Choroid plexus epithelial cell (primary cell): Measurements from ENCODE around the gene RASGRF1.

Source experiments
- DNase-seq: peaks from one replicate; pipeline ENCODE4 v3.0.0-alpha.2; 2010; ENCODE audit warnings: low read depth
- H3K4me3 ChIP-seq: 2 replicates; pipeline ENCODE4 v1.5.1; 2011; ENCODE audit warnings: low read depth, mild to moderate bottlenecking, control low read depth, low read length, moderate library complexity
- TF ChIP-seq, protein P1 (sequence below): conservative IDR thresholded peaks from 2 replicates; pipeline ENCODE4 v1.5.1; 2011; ENCODE audit warnings: low read depth, mild to moderate bottlenecking, control low read depth, inconsistent platforms, low read length, moderate library complexity

Gene RASGRF1

DNA sequence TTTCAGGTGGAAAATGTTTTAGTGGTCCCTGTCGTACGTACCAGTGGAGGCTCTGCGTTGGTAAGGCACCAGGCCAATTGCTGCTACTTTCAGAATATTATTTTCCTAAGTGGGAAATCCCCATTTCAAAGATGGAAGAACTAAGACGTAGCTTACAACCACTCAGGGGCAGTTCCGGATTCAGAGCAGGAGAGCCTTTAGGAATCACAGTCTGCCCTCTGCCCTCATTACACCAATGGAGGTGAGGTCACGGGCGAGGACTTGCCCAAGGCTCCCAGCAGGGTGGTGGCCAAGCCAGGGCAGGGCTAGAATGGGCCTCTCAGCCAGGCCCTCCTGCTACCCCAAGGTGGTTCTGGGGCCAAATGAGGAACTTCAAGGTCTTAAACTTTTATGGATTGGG lies 72.6 kb downstream of the RASGRF1 start:
- TF ChIP-seq, protein P1, sequence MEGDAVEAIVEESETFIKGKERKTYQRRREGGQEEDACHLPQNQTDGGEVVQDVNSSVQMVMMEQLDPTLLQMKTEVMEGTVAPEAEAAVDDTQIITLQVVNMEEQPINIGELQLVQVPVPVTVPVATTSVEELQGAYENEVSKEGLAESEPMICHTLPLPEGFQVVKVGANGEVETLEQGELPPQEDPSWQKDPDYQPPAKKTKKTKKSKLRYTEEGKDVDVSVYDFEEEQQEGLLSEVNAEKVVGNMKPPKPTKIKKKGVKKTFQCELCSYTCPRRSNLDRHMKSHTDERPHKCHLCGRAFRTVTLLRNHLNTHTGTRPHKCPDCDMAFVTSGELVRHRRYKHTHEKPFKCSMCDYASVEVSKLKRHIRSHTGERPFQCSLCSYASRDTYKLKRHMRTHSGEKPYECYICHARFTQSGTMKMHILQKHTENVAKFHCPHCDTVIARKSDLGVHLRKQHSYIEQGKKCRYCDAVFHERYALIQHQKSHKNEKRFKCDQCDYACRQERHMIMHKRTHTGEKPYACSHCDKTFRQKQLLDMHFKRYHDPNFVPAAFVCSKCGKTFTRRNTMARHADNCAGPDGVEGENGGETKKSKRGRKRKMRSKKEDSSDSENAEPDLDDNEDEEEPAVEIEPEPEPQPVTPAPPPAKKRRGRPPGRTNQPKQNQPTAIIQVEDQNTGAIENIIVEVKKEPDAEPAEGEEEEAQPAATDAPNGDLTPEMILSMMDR = no peak
- H3K4me3 ChIP-seq = no peak overlapping the region
- DNase-seq = no peak

GRCh38 chr15:79016527-79017170 lies 73.9 kb downstream of the RASGRF1 start:
- H3K4me3 ChIP-seq = no peak overlapping the region
- no peak for DNase-seq
- TF ChIP-seq, protein P1 = no peak

GRCh38 chr15:79015416-79015815 lies 75.2 kb downstream of the RASGRF1 start:
- H3K4me3 ChIP-seq = no peak overlapping the region
- TF ChIP-seq, protein P1 = no peak
- no peak for DNase-seq

- no peak overlapping the region for H3K4me3 ChIP-seq
- no peak for DNase-seq
- TF ChIP-seq, protein P1 = no peak
These were observed 80.3 kb downstream of the RASGRF1 start for GRCh38 chr15:79010278-79010677.

DNA sequence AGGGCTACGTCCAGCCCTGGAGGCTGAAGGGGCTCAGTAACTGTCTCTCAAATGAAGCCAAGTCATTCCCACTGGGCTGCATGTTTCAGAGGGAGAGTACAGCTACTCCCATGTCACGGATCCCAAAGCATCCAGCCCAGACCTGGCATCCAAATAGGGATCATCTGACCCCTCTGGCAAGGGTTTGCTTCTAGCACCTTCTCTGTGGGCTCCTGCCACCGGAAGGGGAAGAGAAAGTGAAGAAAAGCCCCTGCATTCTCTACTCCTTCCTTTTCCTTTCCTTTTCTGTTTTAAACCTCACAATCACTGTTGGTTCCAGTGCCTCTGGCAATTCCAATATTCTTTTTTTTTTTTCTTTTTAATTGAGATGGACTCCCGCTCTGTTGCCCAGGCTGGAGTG lies 81.2 kb downstream of the RASGRF1 start:
- TF ChIP-seq, protein P1 = no peak
- no peak overlapping the region for H3K4me3 ChIP-seq
- no peak for DNase-seq

DNA sequence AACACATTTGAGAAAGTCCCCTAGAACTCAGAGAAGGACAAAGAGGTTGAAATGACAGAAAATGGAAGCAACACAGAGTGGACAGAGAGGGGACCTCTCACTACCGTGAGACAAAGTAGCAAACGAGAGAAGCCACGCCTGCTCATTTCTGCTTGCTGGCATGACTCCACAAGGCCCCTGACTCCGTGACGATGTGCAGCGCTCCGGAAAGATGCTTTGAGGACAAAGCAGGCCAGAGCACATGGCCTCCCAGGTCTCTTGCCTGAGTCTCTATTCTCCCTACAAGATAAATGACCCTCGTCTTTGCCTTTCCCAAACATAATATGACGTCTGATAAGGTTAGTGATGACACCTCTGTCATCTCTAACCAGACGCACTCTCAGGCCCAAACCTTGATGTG lies 81.9 kb downstream of the RASGRF1 start:
- TF ChIP-seq, protein P1 = no peak
- no peak for DNase-seq
- no peak overlapping the region for H3K4me3 ChIP-seq

DNA sequence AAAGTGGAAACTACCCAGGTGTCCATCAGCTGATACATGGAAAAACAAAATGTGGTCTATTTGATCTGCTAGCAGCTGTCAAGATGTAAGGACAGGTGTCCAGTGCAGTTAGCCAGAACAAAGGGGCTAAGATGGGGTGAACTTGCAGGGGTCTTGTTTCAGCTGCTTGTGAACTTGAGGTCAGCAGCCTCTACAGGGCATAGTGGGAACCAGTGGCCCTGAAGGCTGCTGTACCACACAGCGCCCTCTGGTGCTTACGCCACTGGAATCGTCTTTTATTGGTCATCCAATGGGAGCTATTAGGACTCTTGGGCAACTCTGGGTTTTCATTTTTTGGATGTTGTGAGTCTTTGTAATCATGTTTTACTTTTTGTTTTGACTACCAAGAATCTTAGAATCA lies 83.5 kb downstream of the RASGRF1 start:
- DNase-seq = peak; percentile 70
- TF ChIP-seq, protein P1 = peak; percentile 79
- no peak overlapping the region for H3K4me3 ChIP-seq
